K562 (cell line): Measurements from ENCODE around the gene MRPL55. TPM values are rescaled to one million over a fixed set of nuclear protein-coding genes. Genes with fewer than 3 reads are reported as not detected.
A peak's percentile ranks its signal among the peaks of the same experiment; 100 is the strongest.

Source experiments
- AFF4 ChIP-seq: sonication (generic); formaldehyde crosslinking; IDR thresholded peaks from 2 replicates; pipeline ENCODE4 v1.8.0; 2023; ENCODE audit warnings: mild to moderate bottlenecking, missing genetic modification reagents
- BRD4 ChIP-seq: fragments of 200-600 bp; sonication (generic); IDR thresholded peaks from 2 replicates; pipeline ENCODE4 v1.6.1; 2017; ENCODE audit warnings: inconsistent platforms
- FIP1L1 ChIP-seq: fragments of 200-400 bp; formaldehyde crosslinking; IDR thresholded peaks from 2 replicates; pipeline ENCODE4 v1.6.1; 2018; ENCODE audit warnings: mild to moderate bottlenecking, low read depth, low read length; ENCODE audit not compliant: poor library complexity, severe bottlenecking
- FOXK1 ChIP-seq: sonication (generic); formaldehyde crosslinking; IDR thresholded peaks from 2 replicates; pipeline ENCODE4 v1.8.0; 2022; ENCODE audit warnings: missing genetic modification reagents, mild to moderate bottlenecking, borderline replicate concordance
- PBX2 ChIP-seq, 2 experiments: IDR thresholded peaks in 1 of 2; conservative IDR thresholded peaks in 1 of 2; 2 replicates each; pipeline ENCODE4 v1.6.1; 2016; ENCODE audit warnings: low read depth in 2 of 2, mild to moderate bottlenecking in 1 of 2, missing compliant biosample characterization in 1 of 2, missing genetic modification characterization in 1 of 2, moderate library complexity in 1 of 2
- POLR2A ChIP-seq: fragments of 450-650 bp; conservative IDR thresholded peaks from 2 replicates; pipeline ENCODE4 v1.6.1; 2016
- RBM17 ChIP-seq: fragments of 200-400 bp; formaldehyde crosslinking; IDR thresholded peaks from 2 replicates; pipeline ENCODE4 v1.6.1; 2017; ENCODE audit warnings: low read depth, mild to moderate bottlenecking, low read length, borderline replicate concordance
- TEAD4 ChIP-seq, 2 experiments: sonication (generic) in 1 of 2; formaldehyde crosslinking in 1 of 2; IDR thresholded peaks; 2 replicates each; pipeline versions ENCODE4 v1.6.1 to v1.8.0; 2012 to 2022; ENCODE audit warnings: borderline replicate concordance in 1 of 2, inconsistent platforms in 1 of 2, low read length in 1 of 2, mild to moderate bottlenecking in 1 of 2, missing genetic modification reagents in 1 of 2
- ZNF589 ChIP-seq: fragments of 200-800 bp; sonication (Bioruptor generic); IDR thresholded peaks from 2 replicates; pipeline ENCODE4 v1.6.1; 2016; ENCODE audit warnings: low read depth, missing genetic modification characterization, missing compliant biosample characterization
- ZNF592 ChIP-seq: fragments of 450-650 bp; IDR thresholded peaks from 2 replicates; pipeline ENCODE4 v1.6.1; 2017; ENCODE audit warnings: antibody characterized with exemption, mild to moderate bottlenecking
- polyA plus RNA-seq, 8 experiments: library from polyadenylated mRNA; depleted of rRNA in 4 of 8; stranded (reverse) in 5 of 8; unstranded in 3 of 8; fragments of >200 nt; fragmentation: Nextera tagmentation in 2 of 8; fragmentation: Illumina TruSeq in 1 of 8; extraction: Ambion mirVana in 2 of 8; extraction: Trizol in 1 of 8; gene quantifications; 2 replicates each; pipeline versions ENCODE4 v1.2.1 to v1.2.3, GENCODE V29; 2011 to 2014; ENCODE audit warnings: inconsistent platforms in 1 of 8, missing spikeins in 1 of 8
- total RNA-seq, 7 experiments: library from RNA; depleted of rRNA in 6 of 7; stranded (reverse); fragments of >200 nt in 6 of 7; fragmentation: Illumina TruSeq in 2 of 7; extraction: Trizol in 2 of 7; gene quantifications; 2 replicates each; pipeline versions ENCODE4 v1.2.1 to v1.2.3, GENCODE V29; 2011 to 2021; ENCODE audit warnings: low replicate concordance in 1 of 7

Gene MRPL55
- total and polyA plus RNA-seq, 9 of the 15 experiments (the other 6 are each of a cell fraction or from before 2014, with no cell fraction given): 34.9 to 228 (median 81.0) TPM

- TF ChIP-seq PBX2 (CRISPR knock-in tag; IDR thresholded peaks at IDR 0.05; ENCODE audit: low read depth) (no peak), PBX2 (tag; conservative IDR thresholded peaks at IDR 0.05; ENCODE audit: low read depth) (0 out of 2 replicates have a peak, but pooled peaks have one; percentile 17), BRD4 (0 out of 2 replicates have a peak, but pooled peaks have one; percentile 58), ZNF589 (peak; percentile 79; the same call in 1 of the 2 replicates), POLR2A (no peak), RBM17 (no peak), AFF4 (CRISPR knock-in tag) (peak; percentile 20; the same call in 1 of the 2 replicates), FOXK1 (CRISPR knock-in tag) (0 out of 2 replicates have a peak, but pooled peaks have one; percentile 33), ZNF592 (peak; percentile 73), TEAD4 (IDR thresholded peaks at IDR 0.05; ENCODE audit: low read length) (no peak), TEAD4 (CRISPR knock-in tag; IDR thresholded peaks at IDR 0.05; ENCODE audit: borderline replicate concordance) (no peak), FIP1L1 (no peak)
Observed at GRCh38 chr1:228109962-228110488, 926 bp upstream of the MRPL55 start (continued).
